Measurements from ENCODE around the gene DUOXA1.

Gene DUOXA1

GRCh38 chr15:45102226-45102625, 27.5 kb downstream of the DUOXA1 start:
- Histone ChIP-seq H3K4me3 (ENCODE audit: extremely low read depth, insufficient read depth, low read length, poor library complexity, severe bottlenecking) (no peak overlapping the region), H3K9me3 (ENCODE audit: control insufficient read depth, low read length) (no peaks in the 10 kb centered on the region), H3K4me1 (ENCODE audit: control insufficient read depth, insufficient read depth, low read length, poor library complexity, severe bottlenecking) (no peaks in the 10 kb centered on the region), H3K27ac (ENCODE audit: low read depth, low read length, severe bottlenecking) (no peak overlapping the region), H3K36me3 (ENCODE audit: control insufficient read depth, insufficient read depth, low read length) (no peaks in the 10 kb centered on the region)
- 93 to 94% methylated on average over 3 to 6 of the region's 6 CpGs for WGBS, 2 experiments (ENCODE audit: insufficient coverage in 2 of 2)

DNA sequence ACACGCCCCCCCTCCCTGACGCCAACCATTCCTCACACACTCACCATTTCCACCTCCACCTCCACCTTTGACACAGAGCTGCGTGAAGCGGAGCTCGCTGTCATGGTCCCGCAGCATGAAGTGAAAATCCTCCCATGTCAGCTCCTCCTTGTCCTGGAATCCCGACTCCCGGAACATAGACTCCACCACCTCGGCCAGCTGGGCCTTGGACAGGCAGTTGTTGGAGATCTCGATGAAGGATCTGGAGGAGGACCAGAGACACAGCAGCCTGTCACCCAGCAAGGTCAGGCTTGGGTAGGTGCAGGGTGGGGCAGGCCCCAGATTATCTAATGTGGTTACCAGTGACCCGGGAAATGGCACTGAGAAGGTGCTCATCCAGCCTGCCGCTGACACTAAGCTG, 27.9 kb downstream of the DUOXA1 start:
- no peaks in the 10 kb centered on the region for H3K9me3 ChIP-seq (ENCODE audit: control insufficient read depth, low read length)
- H3K4me1 ChIP-seq (ENCODE audit: control insufficient read depth, insufficient read depth, low read length, poor library complexity, severe bottlenecking) = no peaks in the 10 kb centered on the region
- 89 to 93% methylated on average over 9 to 10 of the region's 12 CpGs for WGBS, 2 experiments (ENCODE audit: insufficient coverage in 2 of 2)
- no peaks in the 10 kb centered on the region for H3K36me3 ChIP-seq (ENCODE audit: control insufficient read depth, insufficient read depth, low read length)
- H3K4me3 ChIP-seq (ENCODE audit: extremely low read depth, insufficient read depth, low read length, poor library complexity, severe bottlenecking) = no peak overlapping the region
- no peak overlapping the region for H3K27ac ChIP-seq (ENCODE audit: low read depth, low read length, severe bottlenecking)

- no peak overlapping the region for H3K4me3 ChIP-seq (ENCODE audit: extremely low read depth, insufficient read depth, low read length, poor library complexity, severe bottlenecking)
- no peaks in the 10 kb centered on the region for H3K9me3 ChIP-seq (ENCODE audit: control insufficient read depth, low read length)
- H3K36me3 ChIP-seq (ENCODE audit: control insufficient read depth, insufficient read depth, low read length) = no peaks in the 10 kb centered on the region
- H3K4me1 ChIP-seq (ENCODE audit: control insufficient read depth, insufficient read depth, low read length, poor library complexity, severe bottlenecking) = no peaks in the 10 kb centered on the region
- WGBS, 2 experiments (ENCODE audit: insufficient coverage in 2 of 2) = 57 to 62% methylated on average over 3 to 4 of the region's 7 CpGs
- H3K27ac ChIP-seq (ENCODE audit: low read depth, low read length, severe bottlenecking) = no peak overlapping the region
These were observed 28.6 kb downstream of the DUOXA1 start for GRCh38 chr15:45100884-45101625.

DNA sequence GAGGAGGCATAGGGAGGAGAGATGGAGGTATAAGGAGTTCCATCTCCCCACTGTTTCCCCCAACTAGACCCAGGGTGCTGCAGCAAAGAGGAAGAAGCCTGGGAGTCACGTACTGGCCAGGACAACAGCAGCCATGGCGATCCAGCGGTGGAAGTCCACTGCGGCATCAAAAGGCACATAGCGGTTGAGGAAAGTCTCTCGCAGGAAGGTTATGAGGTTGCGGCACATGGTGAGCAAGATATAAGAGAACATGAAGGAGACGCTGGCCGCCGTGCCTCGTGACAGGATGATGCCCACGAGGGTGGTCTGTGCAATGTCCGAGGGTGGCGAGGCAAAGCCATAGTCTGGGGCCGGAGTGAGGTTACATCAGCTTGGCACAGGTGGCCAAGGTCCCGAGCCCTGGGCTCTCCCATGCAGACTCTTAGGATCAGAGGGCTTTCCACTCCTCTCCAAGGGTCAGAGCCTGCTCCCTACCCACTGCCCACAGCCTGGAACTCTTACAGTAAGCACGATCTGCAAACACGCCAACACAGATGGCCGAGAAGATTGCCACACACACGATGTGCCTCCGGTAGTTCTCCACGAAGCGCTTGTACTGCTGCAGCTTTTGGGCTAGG, 30.0 kb downstream of the DUOXA1 start:
- WGBS, 2 experiments (ENCODE audit: insufficient coverage in 2 of 2) = 91 to 92% methylated on average over 23 of the region's 23 CpGs
- H3K4me1 ChIP-seq (ENCODE audit: control insufficient read depth, insufficient read depth, low read length, poor library complexity, severe bottlenecking) = no peaks in the 10 kb centered on the region
- H3K4me3 ChIP-seq (ENCODE audit: extremely low read depth, insufficient read depth, low read length, poor library complexity, severe bottlenecking) = no peak overlapping the region
- H3K36me3 ChIP-seq (ENCODE audit: control insufficient read depth, insufficient read depth, low read length) = no peaks in the 10 kb centered on the region
- no peak overlapping the region for H3K27ac ChIP-seq (ENCODE audit: low read depth, low read length, severe bottlenecking)
- no peaks in the 10 kb centered on the region for H3K9me3 ChIP-seq (ENCODE audit: control insufficient read depth, low read length)

- 100% methylated on average over 1 to 5 of the region's 7 CpGs for WGBS, 2 experiments (ENCODE audit: insufficient coverage in 2 of 2)
- Histone ChIP-seq H3K4me3 (ENCODE audit: extremely low read depth, insufficient read depth, low read length, poor library complexity, severe bottlenecking) (no peak overlapping the region), H3K27ac (ENCODE audit: low read depth, low read length, severe bottlenecking) (no peak overlapping the region), H3K4me1 (ENCODE audit: control insufficient read depth, insufficient read depth, low read length, poor library complexity, severe bottlenecking) (peaks cover 5% of the 10 kb centered on the region), H3K9me3 (ENCODE audit: control insufficient read depth, low read length) (no peaks in the 10 kb centered on the region), H3K36me3 (ENCODE audit: control insufficient read depth, insufficient read depth, low read length) (no peaks in the 10 kb centered on the region)
These were observed 32.2 kb downstream of the DUOXA1 start for GRCh38 chr15:45097466-45097865.

GRCh38 chr15:45095661-45096060, 34.0 kb downstream of the DUOXA1 start:
- H3K4me1 ChIP-seq (ENCODE audit: control insufficient read depth, insufficient read depth, low read length, poor library complexity, severe bottlenecking) = peaks cover 5% of the 10 kb centered on the region
- no peaks in the 10 kb centered on the region for H3K36me3 ChIP-seq (ENCODE audit: control insufficient read depth, insufficient read depth, low read length)
- WGBS, 2 experiments (ENCODE audit: insufficient coverage in 2 of 2) = 89 to 95% methylated on average over 9 of the region's 11 CpGs
- no peaks in the 10 kb centered on the region for H3K9me3 ChIP-seq (ENCODE audit: control insufficient read depth, low read length)
- no peak overlapping the region for H3K4me3 ChIP-seq (ENCODE audit: extremely low read depth, insufficient read depth, low read length, poor library complexity, severe bottlenecking)
- no peak overlapping the region for H3K27ac ChIP-seq (ENCODE audit: low read depth, low read length, severe bottlenecking)

DNA sequence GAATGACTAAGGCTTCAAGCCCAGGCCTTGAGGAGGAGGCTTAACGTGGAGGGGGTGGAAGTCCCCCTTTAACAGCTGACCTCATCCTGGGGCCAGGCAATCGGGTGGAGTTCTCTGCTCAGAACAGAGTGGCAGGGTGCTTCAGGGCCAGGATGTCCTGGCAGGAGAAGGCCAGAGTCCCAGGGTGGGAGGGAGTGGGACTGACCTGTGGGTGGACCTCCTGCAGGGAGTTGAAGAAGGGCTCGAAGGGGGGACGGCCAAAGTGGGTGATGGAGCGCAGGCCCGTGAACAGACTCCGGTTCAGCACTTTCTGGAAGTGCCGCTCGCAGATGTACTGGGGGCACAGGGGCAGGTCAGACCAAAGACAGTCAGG, 35.3 kb downstream of the DUOXA1 start:
- WGBS, 2 experiments (ENCODE audit: insufficient coverage in 2 of 2) = 84 to 88% methylated on average over 8 to 9 of the region's 9 CpGs
- H3K4me3 ChIP-seq (ENCODE audit: extremely low read depth, insufficient read depth, low read length, poor library complexity, severe bottlenecking) = no peak overlapping the region

DNA sequence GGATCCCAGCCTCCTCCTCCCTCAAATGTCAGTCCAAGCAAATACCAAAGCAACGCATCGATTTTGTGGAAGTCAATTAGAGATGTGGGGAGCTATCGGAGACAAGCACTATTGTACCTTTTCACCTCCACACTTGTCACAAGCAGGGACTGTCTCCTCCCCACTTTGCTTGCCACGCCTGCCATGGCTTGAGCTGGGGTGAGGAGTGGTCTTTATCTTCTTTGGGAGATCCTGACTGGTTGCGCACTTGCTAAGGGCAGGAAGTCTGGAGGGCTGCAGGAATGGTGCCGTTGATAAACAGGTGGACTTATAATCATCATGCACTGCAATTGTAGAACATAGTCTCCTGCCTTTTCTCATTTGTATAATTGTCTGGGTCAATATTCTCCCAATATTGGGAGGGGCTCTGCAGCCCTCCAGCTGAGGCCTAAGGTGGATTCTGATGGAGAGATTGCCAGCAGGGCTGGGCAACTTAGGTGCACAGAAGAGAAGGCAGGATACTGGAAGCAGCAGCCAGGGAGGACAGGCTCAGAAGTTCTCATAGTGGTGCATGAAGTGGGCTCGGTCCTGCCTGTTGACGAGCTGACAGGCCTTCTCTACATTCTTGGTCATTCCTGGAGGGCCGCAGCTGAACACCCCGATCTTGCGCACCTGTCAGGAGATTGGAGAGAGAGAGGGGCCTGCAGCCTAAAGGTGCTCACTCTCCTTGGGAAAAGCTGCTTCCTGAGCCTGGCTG, 35.9 kb downstream of the DUOXA1 start:
- Histone ChIP-seq H3K36me3 (ENCODE audit: control insufficient read depth, insufficient read depth, low read length) (no peaks in the 10 kb centered on the region), H3K27ac (ENCODE audit: low read depth, low read length, severe bottlenecking) (no peak overlapping the region), H3K4me1 (ENCODE audit: control insufficient read depth, insufficient read depth, low read length, poor library complexity, severe bottlenecking) (peaks cover 12% of the 10 kb centered on the region), H3K4me3 (ENCODE audit: extremely low read depth, insufficient read depth, low read length, poor library complexity, severe bottlenecking) (no peak overlapping the region), H3K9me3 (ENCODE audit: control insufficient read depth, low read length) (no peaks in the 10 kb centered on the region)
- 89 to 97% methylated on average over 7 to 8 of the region's 11 CpGs for WGBS, 2 experiments (ENCODE audit: insufficient coverage in 2 of 2)

More for the DNA sequence above, 35.3 kb downstream of the DUOXA1 start:
- Histone ChIP-seq H3K9me3 (ENCODE audit: control insufficient read depth, low read length) (no peaks in the 10 kb centered on the region), H3K36me3 (ENCODE audit: control insufficient read depth, insufficient read depth, low read length) (no peaks in the 10 kb centered on the region), H3K27ac (ENCODE audit: low read depth, low read length, severe bottlenecking) (no peak overlapping the region), H3K4me1 (ENCODE audit: control insufficient read depth, insufficient read depth, low read length, poor library complexity, severe bottlenecking) (peaks cover 8% of the 10 kb centered on the region)

DNA sequence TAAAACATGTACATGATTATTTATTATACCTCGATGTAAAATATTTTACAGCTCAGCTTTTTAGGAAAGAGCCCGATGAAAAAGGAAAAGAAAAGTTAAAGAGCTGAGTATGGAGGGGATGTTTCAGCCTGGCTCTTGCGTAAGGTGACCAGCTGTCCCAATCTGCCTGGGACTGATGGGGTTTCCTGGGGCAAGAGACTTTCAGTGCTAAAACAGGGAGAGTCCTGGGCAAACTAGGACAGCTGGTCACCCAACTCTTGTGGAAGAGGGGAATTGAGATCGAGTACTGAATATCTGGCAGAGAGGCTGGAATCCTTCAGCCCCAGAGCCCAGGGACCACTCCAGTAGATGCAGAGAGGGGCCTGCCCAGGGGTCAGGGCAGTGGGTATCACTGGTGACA, 36.7 kb downstream of the DUOXA1 start:
- Histone ChIP-seq H3K4me3 (ENCODE audit: extremely low read depth, insufficient read depth, low read length, poor library complexity, severe bottlenecking) (no peak overlapping the region), H3K27ac (ENCODE audit: low read depth, low read length, severe bottlenecking) (no peak overlapping the region), H3K4me1 (ENCODE audit: control insufficient read depth, insufficient read depth, low read length, poor library complexity, severe bottlenecking) (peaks cover 17% of the 10 kb centered on the region), H3K36me3 (ENCODE audit: control insufficient read depth, insufficient read depth, low read length) (no peaks in the 10 kb centered on the region), H3K9me3 (ENCODE audit: control insufficient read depth, low read length) (no peaks in the 10 kb centered on the region)
- WGBS, 2 experiments (ENCODE audit: insufficient coverage in 2 of 2) = 88 to 94% methylated on average over 2 to 3 of the region's 4 CpGs

DNA sequence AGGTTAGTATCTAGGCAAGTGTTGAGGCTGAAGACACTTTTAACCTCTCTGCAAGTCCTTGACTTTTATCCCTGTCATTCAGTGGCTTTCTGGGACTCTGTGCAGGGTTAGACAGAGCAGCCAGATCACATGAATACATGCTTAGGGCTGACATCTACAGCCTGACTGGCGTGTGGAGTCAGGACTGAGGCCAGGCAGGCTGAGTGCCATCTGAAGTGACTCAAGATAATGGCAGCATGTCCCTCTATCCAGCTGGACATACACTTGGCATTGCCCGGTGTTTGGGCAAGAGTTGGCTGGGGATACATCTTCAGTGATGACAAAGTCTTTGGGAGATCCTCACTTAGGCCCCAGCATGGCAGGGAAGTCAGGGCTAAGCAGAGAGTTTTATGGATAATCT, 38.1 kb downstream of the DUOXA1 start:
- Histone ChIP-seq H3K36me3 (ENCODE audit: control insufficient read depth, insufficient read depth, low read length) (no peaks in the 10 kb centered on the region), H3K4me3 (ENCODE audit: extremely low read depth, insufficient read depth, low read length, poor library complexity, severe bottlenecking) (no peak overlapping the region), H3K4me1 (ENCODE audit: control insufficient read depth, insufficient read depth, low read length, poor library complexity, severe bottlenecking) (peaks cover 17% of the 10 kb centered on the region), H3K27ac (ENCODE audit: low read depth, low read length, severe bottlenecking) (no peak overlapping the region), H3K9me3 (ENCODE audit: control insufficient read depth, low read length) (no peaks in the 10 kb centered on the region)
- WGBS, 2 experiments (ENCODE audit: insufficient coverage in 2 of 2) = 94 to 100% methylated on average over 2 of the region's 2 CpGs

GRCh38 chr15:45091161-45091560, 38.5 kb downstream of the DUOXA1 start:
- WGBS, 2 experiments (ENCODE audit: insufficient coverage in 2 of 2) = 58 to 78% methylated on average over 5 to 7 of the region's 7 CpGs
- no peak overlapping the region for H3K4me3 ChIP-seq (ENCODE audit: extremely low read depth, insufficient read depth, low read length, poor library complexity, severe bottlenecking)
- H3K36me3 ChIP-seq (ENCODE audit: control insufficient read depth, insufficient read depth, low read length) = no peaks in the 10 kb centered on the region
- no peaks in the 10 kb centered on the region for H3K9me3 ChIP-seq (ENCODE audit: control insufficient read depth, low read length)
- peaks cover 17% of the 10 kb centered on the region for H3K4me1 ChIP-seq (ENCODE audit: control insufficient read depth, insufficient read depth, low read length, poor library complexity, severe bottlenecking)
- no peak overlapping the region for H3K27ac ChIP-seq (ENCODE audit: low read depth, low read length, severe bottlenecking)
